ENCODE results near the gene ADAMTS17.

Gene ADAMTS17

DNA sequence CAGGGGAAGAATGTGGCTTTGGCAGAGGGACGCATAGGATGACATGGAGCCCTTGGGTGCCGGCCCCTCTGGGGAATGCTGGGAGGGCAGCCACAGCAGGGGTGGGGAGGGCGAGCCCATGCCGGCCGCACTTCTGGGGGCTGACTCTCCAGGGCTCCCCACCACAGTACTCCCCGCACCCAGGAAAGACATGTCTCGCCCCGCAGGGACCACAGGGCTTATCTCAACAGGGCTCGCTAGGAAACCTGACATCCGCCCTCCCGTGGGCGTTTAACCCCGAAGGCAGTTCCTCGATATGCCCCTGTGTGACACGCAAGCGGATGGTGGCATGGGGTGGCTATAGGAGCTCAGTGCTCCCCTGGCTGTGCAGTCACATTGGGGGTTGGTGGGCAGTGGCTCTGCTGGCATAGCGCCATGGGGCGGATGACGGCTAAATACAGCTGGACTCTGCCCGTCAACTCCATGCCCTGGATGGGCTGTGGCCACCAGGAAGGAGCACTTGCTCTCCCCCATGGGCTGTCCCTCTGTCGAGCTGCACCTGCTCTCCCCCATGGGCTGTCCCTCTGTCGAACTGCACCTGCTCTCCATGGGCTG lies 141.4 kb downstream of the ADAMTS17 start:
- TF ChIP-seq, protein P1, sequence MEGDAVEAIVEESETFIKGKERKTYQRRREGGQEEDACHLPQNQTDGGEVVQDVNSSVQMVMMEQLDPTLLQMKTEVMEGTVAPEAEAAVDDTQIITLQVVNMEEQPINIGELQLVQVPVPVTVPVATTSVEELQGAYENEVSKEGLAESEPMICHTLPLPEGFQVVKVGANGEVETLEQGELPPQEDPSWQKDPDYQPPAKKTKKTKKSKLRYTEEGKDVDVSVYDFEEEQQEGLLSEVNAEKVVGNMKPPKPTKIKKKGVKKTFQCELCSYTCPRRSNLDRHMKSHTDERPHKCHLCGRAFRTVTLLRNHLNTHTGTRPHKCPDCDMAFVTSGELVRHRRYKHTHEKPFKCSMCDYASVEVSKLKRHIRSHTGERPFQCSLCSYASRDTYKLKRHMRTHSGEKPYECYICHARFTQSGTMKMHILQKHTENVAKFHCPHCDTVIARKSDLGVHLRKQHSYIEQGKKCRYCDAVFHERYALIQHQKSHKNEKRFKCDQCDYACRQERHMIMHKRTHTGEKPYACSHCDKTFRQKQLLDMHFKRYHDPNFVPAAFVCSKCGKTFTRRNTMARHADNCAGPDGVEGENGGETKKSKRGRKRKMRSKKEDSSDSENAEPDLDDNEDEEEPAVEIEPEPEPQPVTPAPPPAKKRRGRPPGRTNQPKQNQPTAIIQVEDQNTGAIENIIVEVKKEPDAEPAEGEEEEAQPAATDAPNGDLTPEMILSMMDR (IDR thresholded peaks at IDR 0.05; ENCODE audit: control insufficient read depth, extremely low read depth, insufficient read depth), result no peak
- no peak overlapping the region for H3K4me3 ChIP-seq (ENCODE audit: low read depth, low read length)
- no peak for DNase-seq (ENCODE audit: low read depth)

- no peak for DNase-seq (ENCODE audit: low read depth)
- H3K4me3 ChIP-seq (ENCODE audit: low read depth, low read length), result no peak overlapping the region
- TF ChIP-seq, protein P1 (IDR thresholded peaks at IDR 0.05; ENCODE audit: control insufficient read depth, extremely low read depth, insufficient read depth), result no peak
These were observed 142.0 kb downstream of the ADAMTS17 start for GRCh38 chr15:100199711-100200286.

DNA sequence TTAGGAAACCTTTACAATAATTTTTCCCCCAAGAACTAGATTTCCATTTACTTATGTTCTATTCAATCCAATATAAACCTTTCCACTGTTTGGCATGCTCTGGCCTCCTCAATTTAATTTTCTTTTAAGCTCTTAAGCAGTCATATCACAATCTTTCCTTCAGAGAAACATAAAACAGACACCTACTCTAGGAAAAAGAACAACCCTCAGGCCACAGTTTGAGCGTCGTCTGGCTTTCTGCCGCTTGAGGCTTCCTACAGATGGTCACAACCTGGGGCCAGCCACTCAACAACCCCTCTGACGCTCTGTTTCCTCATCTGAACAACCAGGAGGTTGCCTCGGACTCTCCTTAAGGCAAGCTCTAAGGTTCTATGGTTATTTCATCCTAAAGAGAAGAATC lies 143.3 kb downstream of the ADAMTS17 start:
- DNase-seq (ENCODE audit: low read depth), result no peak
- H3K4me3 ChIP-seq (ENCODE audit: low read depth, low read length), result no peak overlapping the region
- TF ChIP-seq, protein P1 (IDR thresholded peaks at IDR 0.05; ENCODE audit: control insufficient read depth, extremely low read depth, insufficient read depth), result no peak

DNA sequence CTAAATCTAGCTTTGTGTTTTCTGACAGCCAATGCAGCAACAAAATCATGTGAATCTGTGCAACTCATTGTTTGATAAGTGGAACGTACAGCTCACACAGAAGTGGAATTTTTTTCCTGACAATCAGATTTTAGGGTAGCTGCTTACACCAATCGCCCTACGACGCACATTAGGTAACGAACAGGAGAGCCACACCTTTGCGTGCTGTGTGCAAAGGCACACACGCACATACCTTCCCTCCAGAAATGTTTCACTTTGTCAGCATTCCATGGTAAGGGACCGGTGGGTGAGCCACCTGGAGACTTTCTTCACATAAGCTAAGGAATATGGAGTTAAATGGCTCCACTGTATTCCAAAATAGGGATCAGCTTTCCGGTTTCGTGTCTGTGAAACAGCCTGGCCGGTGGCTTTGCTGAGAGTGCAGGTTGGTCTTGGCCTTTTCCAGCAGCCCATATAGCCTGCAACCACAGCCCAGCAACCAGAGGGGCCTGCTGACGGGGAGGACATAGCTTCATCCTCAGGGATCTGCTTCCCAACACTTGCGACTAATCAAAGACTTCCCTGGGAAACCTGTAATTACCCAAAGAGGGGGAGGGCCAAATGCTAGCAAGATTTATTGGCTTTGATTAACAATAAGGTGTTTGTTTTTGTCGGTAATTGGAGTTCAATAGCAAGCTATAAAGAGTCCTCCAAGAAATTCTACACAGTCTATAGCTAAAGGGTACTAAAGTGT lies 145.3 kb downstream of the ADAMTS17 start:
- TF ChIP-seq, protein P1 (IDR thresholded peaks at IDR 0.05; ENCODE audit: control insufficient read depth, extremely low read depth, insufficient read depth), result no peak
- no peak for DNase-seq (ENCODE audit: low read depth)
- no peak overlapping the region for H3K4me3 ChIP-seq (ENCODE audit: low read depth, low read length)

- H3K4me3 ChIP-seq (ENCODE audit: low read depth, low read length), result no peak overlapping the region
- DNase-seq (ENCODE audit: low read depth), result no peak
- TF ChIP-seq, protein P1 (IDR thresholded peaks at IDR 0.05; ENCODE audit: control insufficient read depth, extremely low read depth, insufficient read depth), result no peak
These were observed 146.8 kb downstream of the ADAMTS17 start for GRCh38 chr15:100194996-100195395.

DNA sequence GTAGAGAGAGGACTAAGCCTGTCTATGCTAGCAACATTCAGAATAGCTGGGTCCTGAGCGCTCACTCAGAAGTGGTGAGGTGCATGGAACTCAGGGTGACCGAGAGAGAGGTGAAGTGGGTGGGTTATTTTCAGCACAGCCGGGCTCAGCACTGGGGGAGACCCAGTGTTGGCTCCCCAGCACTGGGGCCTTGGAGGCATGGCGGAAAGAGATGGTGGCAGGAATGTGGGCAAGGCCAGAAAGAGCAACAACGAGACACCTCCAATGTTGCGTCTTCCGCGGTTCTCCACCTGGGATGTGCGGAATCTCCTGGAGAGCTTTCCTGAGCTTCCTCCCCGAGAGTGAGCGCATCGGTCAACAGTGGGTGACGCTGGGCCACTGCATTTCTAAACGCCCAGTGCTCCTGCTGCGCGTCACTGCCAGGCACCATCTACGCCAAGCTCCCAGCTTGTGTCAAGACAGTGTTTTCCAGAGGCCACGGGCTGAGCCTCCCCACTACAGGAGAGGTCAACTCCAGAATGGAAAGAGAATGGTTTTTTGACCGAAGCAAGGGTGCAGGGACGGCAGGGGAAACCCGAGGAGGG lies 148.4 kb downstream of the ADAMTS17 start:
- no peak overlapping the region for H3K4me3 ChIP-seq (ENCODE audit: low read depth, low read length)
- DNase-seq (ENCODE audit: low read depth), result no peak
- TF ChIP-seq, protein P1 (IDR thresholded peaks at IDR 0.05; ENCODE audit: control insufficient read depth, extremely low read depth, insufficient read depth), result no peak
